Measurements from ENCODE around the gene C20orf204.
A peak's percentile ranks its signal among the peaks of the same experiment; 100 is the strongest.

C20orf204 gene

DNA sequence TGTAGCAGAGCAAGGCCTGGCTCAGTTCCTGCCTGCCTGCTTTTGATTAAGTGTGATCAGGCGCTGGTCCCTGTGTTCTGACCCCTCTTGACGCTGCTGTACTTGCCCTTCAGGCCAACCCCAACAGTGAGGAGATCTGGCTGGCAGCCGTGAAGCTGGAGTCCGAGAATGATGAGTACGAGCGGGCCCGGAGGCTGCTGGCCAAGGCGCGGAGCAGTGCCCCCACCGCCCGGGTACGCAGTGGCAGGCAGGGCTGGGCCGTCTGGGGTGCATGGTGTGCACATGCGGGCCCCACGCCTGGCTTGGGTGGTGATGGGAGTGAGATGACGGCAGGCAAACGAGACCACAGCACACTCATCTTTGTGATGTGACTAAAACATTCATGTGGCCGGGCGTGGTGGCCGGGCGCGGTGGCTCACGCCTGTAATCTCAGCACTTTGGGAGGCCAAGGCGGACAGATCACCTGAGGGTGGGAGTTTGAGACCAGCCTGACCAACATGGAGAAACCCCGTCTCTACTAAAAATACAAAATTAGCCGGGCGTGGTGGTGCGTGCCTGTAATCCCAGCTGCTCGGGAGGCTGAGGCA lies 10.1 kb upstream of the C20orf204 start:
- no peak for DNase-seq (ENCODE audit: low spot score)

DNA sequence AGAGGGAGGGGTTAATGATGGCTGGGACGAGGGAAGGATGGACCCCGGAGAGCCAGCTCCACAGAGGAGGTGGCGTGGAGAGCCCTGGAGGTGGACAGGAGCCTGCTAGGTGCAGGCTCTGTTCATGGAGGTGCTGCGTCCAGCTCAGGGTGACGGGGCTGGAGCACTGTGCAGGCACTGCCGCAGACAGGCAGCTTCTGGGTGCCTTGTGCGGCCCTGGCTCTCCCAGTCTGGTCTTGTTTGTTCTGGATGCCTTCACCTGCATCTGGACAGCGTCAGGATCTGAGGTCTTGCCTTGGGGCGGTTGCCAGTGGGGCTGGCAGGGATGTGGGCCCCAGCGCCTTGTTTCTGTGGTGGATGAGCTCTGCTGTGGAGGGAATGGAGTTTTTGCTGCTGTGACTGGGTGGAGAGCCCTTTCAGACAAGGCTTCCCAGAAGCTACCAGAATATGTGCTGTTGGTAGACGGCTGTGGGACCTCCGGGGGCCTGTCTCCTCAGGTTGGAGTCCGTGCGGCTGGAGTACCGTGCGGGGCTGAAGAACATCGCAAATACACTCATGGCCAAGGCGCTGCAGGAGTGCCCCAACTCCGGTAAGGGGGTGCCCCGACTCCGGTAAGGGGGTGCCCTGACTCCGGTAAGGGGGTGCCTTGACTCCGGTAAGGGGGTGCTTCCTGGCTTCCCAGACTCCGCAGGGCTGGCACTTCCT lies 7.8 kb upstream of the C20orf204 start:
- no peak for DNase-seq (ENCODE audit: low spot score)

DNA sequence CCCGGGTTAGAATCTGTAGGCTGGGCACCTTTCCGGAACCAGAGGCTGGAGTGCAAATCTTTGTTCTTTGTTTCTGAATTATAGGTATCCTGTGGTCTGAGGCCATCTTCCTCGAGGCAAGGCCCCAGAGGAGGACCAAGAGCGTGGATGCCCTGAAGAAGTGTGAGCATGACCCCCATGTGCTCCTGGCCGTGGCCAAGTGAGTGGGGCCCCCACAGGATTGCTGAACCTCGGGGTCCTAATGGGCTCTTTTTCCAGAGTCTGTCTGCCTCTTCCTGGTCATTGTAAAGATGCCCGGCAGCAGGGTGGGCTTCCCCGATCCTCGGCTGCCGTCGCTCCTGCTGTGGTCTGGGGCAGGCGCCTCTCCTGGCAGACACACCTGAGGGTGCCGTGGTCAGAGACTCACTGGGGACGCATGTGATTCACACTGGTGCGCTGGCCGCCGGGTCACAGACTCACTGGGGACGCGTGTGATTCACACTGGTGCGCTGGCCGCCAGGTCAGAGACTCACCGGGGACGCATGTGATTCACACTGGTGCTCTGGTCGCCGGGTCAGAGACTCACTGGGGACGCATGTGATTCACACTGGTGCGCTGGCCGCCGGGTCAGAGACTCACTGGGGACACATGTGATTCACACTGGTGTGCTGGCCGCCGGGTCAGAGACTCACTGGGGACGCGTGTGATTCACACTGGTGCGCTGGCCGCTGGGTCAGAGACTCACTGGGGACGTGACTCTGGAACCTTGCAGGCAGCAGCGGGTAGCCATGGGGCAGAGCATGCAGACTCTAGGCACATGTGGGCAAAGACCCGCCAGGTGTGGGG lies 6.5 kb upstream of the C20orf204 start:
- DNase-seq (ENCODE audit: low spot score) = no peak

DNA sequence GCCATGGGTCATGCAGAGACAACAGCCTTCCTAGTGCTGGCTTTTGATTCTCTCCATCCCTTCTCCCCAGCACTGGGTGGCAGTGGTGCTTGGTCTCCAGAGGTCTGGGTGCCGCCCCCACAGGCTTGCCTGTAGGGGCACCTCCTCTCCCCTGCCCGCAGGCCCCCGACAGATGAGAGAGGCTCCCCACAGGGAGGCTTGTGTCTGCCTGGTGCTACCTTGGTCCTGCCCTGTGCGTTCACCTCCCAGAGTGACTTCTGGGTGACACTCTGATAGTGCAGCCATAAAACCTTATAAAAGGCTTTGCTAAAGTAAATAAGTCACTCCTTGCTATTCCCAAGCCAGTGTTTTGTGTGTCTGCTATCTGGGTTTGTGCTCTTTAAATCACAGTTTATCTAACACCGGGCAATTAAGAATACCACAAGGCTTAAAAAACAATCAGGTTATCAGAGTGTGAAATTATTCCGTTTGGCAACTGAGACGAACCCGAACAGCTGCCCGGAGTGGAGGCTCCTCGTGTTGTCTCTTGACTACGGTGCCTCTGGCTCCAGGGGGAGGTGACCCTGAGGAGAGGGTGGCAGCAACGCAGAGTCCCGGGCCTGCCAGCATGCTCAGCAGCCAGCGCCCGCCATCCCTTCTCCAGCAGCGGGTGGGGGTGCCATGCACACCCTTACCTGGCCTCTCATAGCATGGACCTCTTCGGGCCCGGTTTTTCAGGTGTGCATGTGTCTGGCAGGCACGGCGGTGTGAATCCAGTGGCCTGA lies 5.4 kb upstream of the C20orf204 start:
- DNase-seq (ENCODE audit: low spot score) = no peak

DNA sequence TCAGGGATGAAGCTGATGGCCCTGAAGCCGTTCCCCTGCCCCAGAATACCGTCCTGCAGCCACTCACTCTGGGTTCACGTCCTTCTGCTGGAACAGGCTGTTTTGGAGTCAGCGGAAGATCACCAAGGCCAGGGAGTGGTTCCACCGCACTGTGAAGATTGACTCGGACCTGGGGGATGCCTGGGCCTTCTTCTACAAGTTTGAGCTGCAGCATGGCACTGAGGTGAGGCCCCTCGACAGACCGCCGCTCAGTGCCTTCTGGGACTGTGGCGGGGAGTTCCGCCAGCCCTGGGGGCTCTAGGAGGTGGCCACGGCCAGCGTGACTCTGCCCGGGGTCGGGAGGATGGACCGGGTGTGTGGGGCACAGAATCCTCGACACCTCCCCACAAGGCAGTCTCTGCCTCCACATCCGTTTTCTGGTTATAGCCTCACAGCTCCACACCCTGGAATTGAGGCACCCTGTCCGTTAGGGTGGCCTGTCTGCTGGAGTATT lies 4.1 kb upstream of the C20orf204 start:
- DNase-seq (ENCODE audit: low spot score) = no peak

DNA sequence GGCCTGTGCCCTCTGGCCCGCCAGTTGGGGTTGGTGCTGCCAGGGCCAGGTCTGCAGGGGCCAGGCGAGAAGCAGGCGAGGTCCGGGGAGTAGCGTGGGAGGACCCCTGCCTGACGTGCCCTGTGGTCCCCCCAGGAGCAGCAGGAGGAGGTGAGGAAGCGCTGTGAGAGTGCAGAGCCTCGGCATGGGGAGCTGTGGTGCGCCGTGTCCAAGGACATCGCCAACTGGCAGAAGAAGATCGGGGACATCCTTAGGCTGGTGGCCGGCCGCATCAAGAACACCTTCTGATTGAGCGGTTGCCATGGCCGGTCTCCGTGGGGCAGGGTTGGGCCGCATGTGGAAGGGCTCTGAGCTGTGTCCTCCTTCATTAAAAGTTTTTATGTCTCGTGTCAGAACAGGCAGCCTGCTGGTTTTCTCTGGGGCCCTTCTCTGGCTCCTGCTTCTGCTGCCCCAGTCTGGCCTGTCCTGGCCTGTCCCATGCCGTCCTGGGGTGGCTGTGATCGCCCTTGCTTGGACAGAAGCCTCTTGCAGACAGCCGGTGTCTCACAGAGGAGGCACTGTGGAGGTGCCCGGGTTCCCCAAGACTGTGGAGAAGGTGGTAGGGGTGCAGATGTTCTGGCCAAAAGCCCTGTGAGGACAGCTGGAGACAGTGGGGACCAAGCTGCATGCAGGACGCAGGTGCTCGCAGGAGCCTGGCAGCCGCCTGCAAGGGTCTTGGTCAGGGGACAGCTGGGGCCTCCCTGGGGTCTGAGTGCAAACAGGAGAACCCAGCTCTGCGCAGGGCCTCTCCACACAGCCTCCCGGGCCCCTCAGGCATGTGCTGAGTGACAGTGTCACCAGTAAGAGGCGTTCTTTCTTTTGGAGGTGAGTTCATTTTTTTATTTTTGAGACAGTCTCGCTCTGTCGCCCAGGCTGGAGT lies 3.0 kb upstream of the C20orf204 start:
- no peak for DNase-seq (ENCODE audit: low spot score)

DNA sequence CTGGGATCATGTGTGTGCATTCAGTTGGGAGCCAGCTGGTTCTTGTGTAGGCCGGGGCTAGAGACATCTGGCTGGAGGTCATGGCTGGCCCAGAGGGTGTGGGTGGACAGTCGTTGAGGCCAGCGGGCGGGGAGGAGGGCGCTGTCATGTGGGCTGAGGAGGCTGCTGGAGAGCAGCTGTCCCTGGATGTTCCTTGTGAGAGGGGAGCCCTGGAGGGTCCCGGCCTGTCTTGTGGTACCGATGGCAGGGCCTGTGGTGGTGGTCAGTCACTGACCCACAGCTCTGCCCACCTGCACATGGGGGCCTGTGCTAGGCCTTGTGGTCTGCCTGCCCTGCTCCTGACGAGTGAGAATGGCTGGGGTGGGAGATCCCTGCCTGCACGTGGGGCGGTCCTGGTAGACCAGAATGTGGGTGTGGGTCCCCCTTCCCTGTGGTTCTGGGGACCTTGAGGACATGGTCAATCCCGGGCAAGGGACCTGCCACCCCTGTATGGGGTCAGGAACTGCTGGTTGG lies 1.9 kb upstream of the C20orf204 start:
- no peak for DNase-seq (ENCODE audit: low spot score)

DNA sequence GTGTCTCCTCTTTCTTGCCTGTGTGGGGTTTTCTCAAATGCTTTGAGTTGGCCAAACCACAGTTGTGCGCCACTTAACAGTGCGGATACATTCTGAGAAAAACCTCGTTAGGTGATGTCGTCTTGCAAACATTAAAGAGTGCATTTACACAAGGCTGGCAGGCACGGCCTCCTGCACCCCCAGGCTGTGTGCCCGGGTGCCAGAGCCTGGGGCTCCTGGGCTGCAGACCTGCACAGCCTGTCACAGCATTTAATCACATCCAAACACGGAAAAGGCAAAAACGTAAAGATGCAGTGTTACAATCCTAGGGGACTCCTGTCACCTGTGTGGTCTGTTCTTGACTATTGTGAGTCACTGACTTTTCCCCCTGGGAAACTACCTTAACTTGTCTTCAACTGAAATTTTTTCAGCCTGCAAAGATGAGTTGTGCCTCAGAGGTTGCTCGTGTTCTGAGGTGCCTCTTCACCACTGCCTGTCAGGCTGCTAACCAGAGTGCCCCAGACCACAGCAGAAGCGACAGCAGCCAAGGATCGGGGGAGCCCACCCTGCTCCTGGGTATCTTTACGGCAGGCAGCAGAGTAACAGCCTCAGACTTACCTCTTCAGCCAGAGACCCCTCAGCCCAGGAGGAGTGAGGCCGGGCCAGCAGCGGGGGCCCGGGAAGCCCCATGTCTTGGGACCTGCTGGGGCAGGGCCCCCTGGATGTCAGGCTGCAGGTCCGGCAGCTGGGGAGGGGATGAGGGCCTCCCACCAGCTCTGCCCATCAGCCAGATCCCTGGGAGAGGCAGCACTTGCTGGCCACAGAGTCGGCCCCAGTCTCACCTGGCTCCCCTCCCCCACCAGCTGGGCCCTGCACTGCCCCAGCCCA lies 683 bp upstream of the C20orf204 start:
- DNase-seq (ENCODE audit: low spot score) = no peak

DNA sequence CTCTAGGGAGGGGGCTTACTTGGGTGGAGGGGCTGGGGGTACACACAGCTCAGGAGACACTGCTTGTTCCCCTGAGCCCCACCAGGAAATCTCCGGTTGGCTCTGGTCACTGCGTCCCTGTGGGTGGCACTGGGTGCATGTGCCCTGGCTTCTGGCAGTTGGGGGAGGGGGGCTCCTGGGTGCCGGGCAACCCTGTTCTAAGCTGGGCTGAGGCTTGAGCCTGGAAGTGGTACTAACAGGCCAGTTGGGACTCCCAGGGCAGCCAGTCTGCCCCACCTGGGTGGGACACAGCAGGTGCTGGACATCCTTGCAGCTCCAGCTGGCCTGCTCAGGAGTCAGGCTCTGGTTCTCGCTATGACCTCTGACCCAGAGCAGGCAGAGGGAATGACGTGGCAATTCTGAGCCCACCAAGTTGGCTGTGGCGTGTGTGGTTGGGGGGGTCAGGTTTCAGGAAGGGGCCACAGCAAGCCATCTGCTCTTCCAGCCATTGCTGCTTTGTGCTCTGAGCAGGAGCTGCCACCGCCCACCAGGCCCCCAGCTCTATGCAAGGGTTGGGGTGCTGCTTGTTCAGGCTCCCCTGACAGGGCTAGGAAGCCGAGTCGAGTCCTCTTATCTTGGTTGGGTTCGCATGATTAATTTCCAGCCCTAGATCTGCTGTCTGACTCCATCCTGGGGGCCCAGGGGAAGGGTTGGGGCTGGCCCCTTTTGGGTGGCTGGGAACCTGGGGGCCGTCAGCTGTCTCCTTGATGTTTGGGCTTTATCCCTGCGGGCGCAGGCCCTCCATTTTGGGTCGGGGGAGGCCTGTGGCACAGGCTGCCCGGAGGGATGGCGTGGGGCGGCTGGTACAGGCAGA lies 590 bp downstream of the C20orf204 start:
- peak; percentile 76 for DNase-seq (ENCODE audit: low spot score)

DNA sequence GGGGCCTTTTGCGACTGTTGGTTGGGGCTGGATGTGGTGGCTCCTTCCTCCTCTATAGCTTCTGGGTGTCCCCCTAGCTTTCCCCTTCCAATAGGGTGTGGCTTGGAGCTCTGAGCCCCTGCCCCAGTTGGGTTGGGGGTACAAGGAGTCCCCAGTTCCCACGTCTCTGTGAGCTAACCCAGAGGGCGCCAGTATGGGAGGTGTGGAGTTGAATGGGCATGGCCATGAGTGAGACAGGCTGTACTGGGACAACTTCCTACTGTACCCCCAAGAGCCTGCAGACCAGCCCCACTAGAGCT lies 1.2 kb downstream of the C20orf204 start:
- DNase-seq (ENCODE audit: low spot score) = no peak

DNA sequence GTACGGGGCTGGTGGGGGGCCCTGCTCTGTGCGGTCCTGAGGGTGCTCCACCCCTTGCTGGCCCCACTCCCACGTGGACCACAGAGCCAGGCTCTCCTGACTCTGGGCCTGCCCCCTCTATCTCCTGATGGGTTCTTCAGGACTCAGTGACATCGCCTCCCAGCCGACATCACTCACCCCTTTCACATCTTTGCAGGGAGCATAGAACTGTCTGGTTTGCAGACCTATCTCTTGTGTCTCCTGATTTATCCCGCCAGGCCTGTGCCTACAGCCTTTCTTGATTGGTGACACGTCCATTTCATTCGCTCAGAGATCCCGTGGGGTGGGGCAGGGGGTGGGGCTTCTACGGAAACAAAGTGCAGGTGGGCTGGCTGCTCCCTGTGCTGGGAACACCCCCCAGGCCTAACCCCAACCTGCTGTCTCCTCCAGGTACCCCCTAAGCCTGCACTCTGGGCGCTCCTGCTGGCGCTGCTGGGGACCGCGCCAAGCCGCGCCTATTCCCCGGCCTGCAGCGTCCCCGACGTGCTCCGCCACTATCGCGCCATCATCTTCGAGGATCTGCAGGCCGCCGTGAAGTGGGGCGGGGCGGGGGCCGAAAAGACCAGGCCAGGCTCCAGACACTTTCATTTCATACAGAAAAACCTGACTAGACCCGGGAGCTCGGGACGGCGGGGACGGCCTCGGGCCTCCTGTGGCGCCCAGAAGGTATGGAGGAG lies 1.7 kb downstream of the C20orf204 start:
- peak; percentile 73 for DNase-seq (ENCODE audit: low spot score)

DNA sequence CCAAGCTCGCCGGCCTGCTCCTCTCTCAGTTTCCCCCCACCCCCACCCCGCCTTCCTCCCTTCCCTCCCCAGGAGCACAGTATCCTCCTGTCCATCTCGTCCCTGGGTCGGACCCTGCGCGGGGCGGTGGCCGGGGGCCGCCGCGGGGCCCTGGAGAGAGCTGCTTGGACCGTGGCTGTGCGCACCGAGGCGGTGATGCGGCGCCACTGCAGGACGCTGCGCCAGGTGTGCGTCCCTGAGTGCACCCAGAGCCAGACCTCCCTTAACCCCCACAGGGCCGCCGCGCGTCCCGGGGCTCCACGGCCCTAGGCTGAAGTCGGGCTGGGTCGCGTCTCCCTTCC lies 2.2 kb downstream of the C20orf204 start:
- peak; percentile 70 for DNase-seq (ENCODE audit: low spot score)

DNA sequence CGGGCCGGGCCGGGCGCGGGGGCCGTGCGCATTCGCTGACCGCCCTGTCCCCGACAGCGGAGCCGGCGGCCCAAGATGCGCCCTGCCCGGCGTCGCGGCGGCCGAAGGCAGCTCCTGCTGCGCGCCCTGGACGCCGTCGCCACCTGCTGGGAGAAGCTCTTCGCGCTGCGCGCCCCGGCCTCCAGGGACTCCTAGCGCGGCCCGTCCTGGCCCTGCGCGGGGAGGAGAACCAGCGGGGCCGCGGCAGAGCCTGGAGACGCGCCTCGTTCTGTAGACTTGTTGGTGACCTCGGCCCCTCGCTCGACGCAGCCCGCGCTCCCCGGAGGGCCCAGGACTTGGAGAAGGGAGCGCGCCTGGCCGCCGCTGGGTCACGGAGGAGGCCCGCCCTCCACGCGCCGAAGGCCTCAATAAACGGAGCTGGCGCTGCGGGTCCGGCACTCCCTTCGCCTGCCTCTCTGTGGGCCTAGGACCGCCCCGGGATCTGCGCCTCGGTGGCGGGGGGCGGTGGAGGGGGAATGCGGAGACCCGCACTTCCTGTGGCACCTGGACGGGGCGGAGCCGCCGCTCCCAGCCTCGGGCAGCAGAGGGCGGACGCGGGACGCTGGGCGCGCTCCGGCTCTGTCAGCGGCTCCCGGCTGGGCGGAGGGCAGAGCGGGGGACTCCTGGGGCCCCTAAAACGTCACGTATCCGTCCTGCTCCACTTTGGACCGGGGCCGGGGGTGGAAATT lies 2.7 kb downstream of the C20orf204 start:
- DNase-seq (ENCODE audit: low spot score) = peak; percentile 83

DNA sequence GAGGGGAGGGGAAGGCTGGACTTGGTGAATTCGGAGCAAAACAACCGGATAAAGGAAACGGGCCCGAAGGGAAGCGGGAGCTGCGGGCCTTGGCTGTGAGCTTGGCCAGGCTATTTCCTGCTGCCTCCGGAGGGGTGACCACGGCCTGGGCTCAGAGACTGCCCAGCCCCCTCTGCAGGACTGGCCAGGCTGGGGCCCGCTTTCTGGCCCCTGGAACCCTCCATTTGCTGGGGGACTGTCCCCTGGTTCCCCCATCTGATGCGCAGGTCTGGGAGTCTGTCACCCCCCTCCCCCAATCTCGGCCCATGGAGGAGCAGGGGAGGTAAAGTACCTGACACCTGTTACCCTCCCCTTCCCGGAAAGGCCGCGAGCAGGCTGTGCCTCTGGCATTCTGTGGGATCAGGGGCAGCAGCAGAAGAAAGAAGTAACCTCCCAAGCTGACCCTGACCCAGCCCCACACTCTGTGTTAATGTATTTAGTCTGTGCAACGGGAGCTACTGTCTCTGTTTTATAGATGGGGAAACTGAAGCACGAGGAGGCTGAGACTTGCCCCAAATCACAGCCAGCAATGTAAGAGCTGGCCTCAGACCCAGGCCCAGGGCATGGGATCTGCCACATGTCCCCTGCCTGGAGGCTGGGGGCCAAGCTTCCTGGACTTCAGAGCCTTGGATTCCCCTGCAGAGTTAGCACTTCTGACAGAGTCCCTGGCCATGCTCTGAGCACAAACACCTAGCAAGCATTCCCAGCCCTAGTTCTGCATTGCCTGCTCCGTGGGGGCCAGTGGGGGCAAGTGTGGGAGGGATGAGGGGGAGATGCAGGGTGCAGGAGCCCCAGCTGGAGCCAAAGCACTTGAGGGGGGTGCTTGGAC lies 3.5 kb downstream of the C20orf204 start:
- no peak for DNase-seq (ENCODE audit: low spot score)

DNA sequence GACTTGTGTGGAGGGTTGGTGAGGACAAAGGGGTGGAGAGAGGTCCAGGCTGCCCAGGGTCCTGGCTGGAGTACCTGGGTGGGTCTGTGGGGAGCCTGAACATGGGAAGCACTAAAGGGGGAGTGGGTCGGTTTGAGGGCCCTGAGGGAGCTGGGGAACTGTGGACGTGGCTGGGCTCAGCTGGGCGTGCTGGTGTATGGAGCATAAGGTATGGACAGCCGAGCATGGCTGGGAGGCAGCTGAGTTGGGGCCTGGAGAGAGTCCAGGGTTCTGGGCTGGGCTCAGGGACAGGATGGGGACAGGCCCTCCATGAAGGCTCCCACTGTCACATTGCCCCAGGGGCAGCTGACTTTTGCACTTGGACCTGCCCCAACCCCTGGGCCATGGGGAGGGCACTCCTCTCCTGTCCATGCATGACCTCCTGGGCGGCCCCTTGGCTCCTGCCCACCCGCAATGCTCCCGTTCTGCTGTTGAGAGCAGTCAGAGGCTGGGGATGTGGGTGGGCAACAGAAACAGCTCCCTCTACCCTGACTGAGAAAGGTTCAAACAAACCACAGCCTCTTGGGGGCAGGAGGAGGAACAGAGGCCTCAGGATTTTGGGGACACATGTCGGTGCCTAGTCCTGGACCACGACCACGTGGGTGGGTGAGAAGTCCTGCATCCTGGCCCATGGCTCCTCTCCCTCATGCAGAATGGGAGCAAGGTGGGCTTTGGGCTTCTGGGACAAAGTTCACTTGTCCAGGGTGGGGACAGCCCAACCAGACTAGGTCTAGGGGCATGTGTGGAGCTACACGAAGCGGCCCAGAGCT lies 4.5 kb downstream of the C20orf204 start:
- DNase-seq (ENCODE audit: low spot score) = no peak
